GM12873 (cell line): ENCODE data around the gene TNN.

Source experiments
- TF ChIP-seq, protein P1 (sequence below): IDR thresholded peaks from 2 replicates; pipeline ENCODE4 v1.5.1; 2012; ENCODE audit warnings: low read depth, mild to moderate bottlenecking, moderate library complexity, low read length, control low read depth; ENCODE audit not compliant: insufficient read depth; ENCODE audit errors: missing control alignments

The TNN gene

GRCh38 chr1:175036476-175036875 lies 31.2 kb upstream of the TNN start:
- TF ChIP-seq, protein P1, sequence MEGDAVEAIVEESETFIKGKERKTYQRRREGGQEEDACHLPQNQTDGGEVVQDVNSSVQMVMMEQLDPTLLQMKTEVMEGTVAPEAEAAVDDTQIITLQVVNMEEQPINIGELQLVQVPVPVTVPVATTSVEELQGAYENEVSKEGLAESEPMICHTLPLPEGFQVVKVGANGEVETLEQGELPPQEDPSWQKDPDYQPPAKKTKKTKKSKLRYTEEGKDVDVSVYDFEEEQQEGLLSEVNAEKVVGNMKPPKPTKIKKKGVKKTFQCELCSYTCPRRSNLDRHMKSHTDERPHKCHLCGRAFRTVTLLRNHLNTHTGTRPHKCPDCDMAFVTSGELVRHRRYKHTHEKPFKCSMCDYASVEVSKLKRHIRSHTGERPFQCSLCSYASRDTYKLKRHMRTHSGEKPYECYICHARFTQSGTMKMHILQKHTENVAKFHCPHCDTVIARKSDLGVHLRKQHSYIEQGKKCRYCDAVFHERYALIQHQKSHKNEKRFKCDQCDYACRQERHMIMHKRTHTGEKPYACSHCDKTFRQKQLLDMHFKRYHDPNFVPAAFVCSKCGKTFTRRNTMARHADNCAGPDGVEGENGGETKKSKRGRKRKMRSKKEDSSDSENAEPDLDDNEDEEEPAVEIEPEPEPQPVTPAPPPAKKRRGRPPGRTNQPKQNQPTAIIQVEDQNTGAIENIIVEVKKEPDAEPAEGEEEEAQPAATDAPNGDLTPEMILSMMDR: no peak

DNA sequence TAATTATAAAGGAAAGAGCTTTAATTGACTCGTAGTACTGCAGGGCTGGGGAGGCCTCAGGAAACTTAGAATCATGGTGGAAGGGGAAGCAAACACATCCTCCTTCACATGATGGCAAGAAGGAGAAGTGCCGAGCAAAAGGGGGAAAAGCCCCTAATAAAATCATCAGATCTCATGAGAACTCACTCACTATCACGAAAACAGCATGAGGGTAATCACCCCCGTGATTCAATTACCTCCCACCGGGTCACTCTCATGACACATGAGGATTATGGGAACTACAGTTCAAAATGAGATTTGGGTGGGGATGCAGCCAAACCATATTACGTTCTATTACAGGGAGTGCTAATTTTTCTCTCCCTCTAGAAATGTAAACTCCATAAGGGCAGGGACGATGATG lies 30.2 kb upstream of the TNN start:
- TF ChIP-seq, protein P1: no peak

- TF ChIP-seq, protein P1: no peak
Observed at GRCh38 chr1:175040324-175040879, 27.2 kb upstream of the TNN start.

DNA sequence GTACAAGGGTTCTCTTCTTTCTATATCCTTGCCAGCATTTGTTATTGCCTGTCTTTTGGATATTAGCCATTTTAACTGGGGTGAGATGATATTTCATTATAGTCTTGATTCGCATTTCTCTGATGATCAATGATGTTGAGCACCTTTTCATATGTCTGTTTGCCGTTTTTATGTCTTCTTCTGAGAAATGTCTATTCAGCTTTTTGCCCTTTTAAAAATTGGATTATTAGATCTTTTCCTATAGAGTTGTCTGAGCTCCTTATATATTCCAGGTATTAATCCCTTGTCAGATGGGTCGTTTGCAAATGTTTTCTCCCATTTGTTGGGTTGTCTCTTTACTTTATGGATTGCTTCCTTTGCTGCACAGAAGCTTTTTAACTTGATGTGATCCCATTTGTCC lies 25.0 kb upstream of the TNN start:
- TF ChIP-seq, protein P1: no peak

GRCh38 chr1:175043824-175044223 lies 23.8 kb upstream of the TNN start:
- TF ChIP-seq, protein P1: no peak

GRCh38 chr1:175045097-175045496 lies 22.5 kb upstream of the TNN start:
- TF ChIP-seq, protein P1: no peak

DNA sequence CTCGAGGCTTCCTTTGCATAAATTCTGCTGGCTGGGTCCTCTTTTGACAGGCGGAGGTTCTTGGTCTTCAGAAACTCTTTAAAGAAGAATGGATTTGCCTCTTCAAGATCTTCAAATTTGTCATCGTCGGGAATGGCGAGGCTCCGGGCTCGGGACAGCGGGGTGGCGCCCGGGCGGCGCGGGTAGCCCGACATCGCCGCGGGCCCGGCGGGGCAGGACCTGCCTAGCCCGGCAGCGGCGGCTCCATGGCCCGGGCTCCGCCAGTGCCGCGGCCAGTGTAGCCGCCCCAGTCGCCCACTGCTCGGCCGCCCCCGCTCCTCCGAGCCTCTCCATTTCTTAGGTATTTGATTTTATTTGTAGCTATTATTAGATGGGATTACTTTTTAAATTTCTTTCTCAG lies 22.1 kb upstream of the TNN start:
- TF ChIP-seq, protein P1: no peak

- TF ChIP-seq, protein P1: no peak
Observed at GRCh38 chr1:175050992-175051391, 16.6 kb upstream of the TNN start.
